Psoas muscle (tissue), 8 donors: ENCODE measurements around the gene CYP27B1. TPM values are rescaled to one million over a fixed set of nuclear protein-coding genes. Genes with fewer than 3 reads are reported as not detected.
A peak's percentile ranks its signal among the peaks of the same experiment; 100 is the strongest.

ENCODE experiments used
- ATAC-seq, 4 donors: fragments of 200-7000 bp; cut with Tn5 transposase; one replicate each; pipeline ENCODE4 v1.9.1; 2020; ENCODE audit warnings: moderate library complexity in 3 of 4, mild to moderate bottlenecking in 2 of 4
- DNase-seq, 2 donors: peaks; one replicate each; pipeline ENCODE4 v3.0.0-alpha.2; 2020
- H3K27ac ChIP-seq: fragments of 200-600 bp; one replicate; pipeline ENCODE4 v1.8.0; 2022
- H3K27me3 ChIP-seq, 3 donors: fragments of 200-600 bp in 1 of 3; one replicate each; pipeline versions ENCODE4 v1.6.1 to v1.8.0; 2013 to 2022; ENCODE audit warnings: low read length in 2 of 3, mild to moderate bottlenecking in 2 of 3, moderate library complexity in 1 of 3; ENCODE audit not compliant: insufficient read depth in 3 of 3
- H3K36me3 ChIP-seq, 2 donors: fragments of 200-600 bp in 1 of 2; one replicate each; pipeline versions ENCODE4 v1.6.1 to v1.8.0; 2013 to 2022; ENCODE audit warnings: low read depth in 1 of 2, mild to moderate bottlenecking in 1 of 2, moderate library complexity in 1 of 2; ENCODE audit not compliant: insufficient read depth in 1 of 2
- H3K4me1 ChIP-seq: fragments of 200-600 bp; one replicate; pipeline ENCODE4 v1.8.0; 2022
- H3K4me3 ChIP-seq: fragments of 200-600 bp; one replicate; pipeline ENCODE4 v1.8.0; 2022; ENCODE audit warnings: mild to moderate bottlenecking
- H3K9me3 ChIP-seq: fragments of 200-600 bp; one replicate; pipeline ENCODE4 v1.8.0; 2022
- WGBS, 3 donors: extraction: QIAGEN DNeasy Blood & Tissue Kit; methylation state at CpG; one replicate each; pipeline versions ENCODE4 v1.1.6 to v1.1.7; 2013; 5-methylcytosine and 5-hydroxymethylcytosine counted together
- intact Hi-C, 2 donors: fragments of 100-400 bp; cut with DNase I; formaldehyde crosslinking; loops; one replicate each; pipeline versions ENCODE4 v1.11.0 to v1.14.2; 2022
- polyA plus RNA-seq, 3 donors: library from polyadenylated mRNA; stranded (reverse); fragments of 200-250 nt; gene quantifications; one replicate each; pipeline ENCODE4 v1.2.3, GENCODE V29; 2013
- total RNA-seq, 4 donors: library from RNA; stranded (reverse); fragmentation: NEBNext Ultra II Directional in 2 of 4; extraction: Animal tissue kit (Norgen Biotek cat#: 25700) in 2 of 4; gene quantifications; one replicate each; pipeline versions ENCODE4 v1.2.1 to v1.2.4, GENCODE V29; 2021 to 2023
- TF ChIP-seq, protein P1 (sequence below): fragments of 200-600 bp; IDR thresholded peaks from one replicate; pipeline ENCODE4 v1.8.0; 2022; ENCODE audit warnings: antibody characterized with exemption
- donor health status: healthy with polysubstance abuse.
- donor health status: DM: no; HTN: no; CAD: no; lungs with moderate emphysema.
- donor health status: Bipolar disorder and iron deficiency.
- donor health status: healthy.
- donor health status: DM: yes; HTN: yes; CAD: no.
- donor health status: DM: no; HTN: no; CAD: no.
- donor health status: DM: no; HTN: no; CAD: no.
- donor health status: DM: yes; HTN: yes; CAD: no.

CYP27B1 gene
- total and polyA plus RNA-seq, 7 donors = 0.06 to 0.54 (median 0.42) TPM; not detected in 2

DNA sequence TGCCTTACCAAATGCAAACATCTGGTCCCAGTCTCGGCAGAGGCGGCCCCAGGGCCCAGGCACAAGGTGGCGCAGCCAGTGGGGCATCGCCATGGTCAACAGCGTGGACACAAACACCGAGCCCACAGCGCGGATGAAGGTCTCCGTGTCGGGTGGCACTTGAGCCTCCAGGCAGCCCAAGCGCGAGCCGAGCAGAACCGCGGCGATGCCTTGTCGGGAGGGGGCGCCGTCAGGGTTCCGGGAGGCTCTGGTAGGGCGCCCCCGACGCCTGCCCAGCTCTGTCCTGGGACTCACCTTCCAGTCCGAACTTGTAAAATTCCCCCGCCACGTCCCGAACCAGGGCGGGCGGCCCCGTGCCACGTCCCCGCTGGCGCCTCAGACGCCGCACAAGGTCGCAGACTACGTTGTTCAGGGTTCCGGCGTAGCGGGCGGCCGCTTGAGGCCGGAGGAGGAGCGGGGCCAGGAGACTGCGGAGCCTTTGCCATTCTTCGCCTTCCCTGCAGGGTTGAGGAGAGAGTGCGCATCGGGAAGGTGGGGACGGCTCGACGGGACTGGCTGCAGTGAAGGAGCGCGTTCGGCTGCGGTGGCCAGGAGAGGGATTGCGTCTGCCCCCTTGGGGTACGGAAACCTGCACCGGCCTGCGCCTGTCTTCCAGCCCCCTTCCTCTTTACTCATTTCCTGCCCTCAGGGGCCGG lies 1.7 kb downstream of the CYP27B1 start:
- Histone ChIP-seq H3K27me3 (peaks cover 0 to 54% (median 29%) of the 10 kb centered on the region in 3 donors), H3K36me3 (peaks cover 7 to 25% of the 10 kb centered on the region in 2 donors), H3K27ac (no peak overlapping the region), H3K4me3 (peak overlapping the region; percentile 51), H3K4me1 (peaks cover 18% of the 10 kb centered on the region), H3K9me3 (no peaks in the 10 kb centered on the region)
- intact Hi-C loops = no loop called here
- ATAC-seq = peak; percentile 34 to 62 (median 44)
- DNase-seq = peak; percentile 38 to 63
- TF ChIP-seq, protein P1, sequence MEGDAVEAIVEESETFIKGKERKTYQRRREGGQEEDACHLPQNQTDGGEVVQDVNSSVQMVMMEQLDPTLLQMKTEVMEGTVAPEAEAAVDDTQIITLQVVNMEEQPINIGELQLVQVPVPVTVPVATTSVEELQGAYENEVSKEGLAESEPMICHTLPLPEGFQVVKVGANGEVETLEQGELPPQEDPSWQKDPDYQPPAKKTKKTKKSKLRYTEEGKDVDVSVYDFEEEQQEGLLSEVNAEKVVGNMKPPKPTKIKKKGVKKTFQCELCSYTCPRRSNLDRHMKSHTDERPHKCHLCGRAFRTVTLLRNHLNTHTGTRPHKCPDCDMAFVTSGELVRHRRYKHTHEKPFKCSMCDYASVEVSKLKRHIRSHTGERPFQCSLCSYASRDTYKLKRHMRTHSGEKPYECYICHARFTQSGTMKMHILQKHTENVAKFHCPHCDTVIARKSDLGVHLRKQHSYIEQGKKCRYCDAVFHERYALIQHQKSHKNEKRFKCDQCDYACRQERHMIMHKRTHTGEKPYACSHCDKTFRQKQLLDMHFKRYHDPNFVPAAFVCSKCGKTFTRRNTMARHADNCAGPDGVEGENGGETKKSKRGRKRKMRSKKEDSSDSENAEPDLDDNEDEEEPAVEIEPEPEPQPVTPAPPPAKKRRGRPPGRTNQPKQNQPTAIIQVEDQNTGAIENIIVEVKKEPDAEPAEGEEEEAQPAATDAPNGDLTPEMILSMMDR = no peak
- WGBS, 3 donors = 1 to 2% (median 1%) methylated on average over 51 to 60 of the region's 60 CpGs

DNA sequence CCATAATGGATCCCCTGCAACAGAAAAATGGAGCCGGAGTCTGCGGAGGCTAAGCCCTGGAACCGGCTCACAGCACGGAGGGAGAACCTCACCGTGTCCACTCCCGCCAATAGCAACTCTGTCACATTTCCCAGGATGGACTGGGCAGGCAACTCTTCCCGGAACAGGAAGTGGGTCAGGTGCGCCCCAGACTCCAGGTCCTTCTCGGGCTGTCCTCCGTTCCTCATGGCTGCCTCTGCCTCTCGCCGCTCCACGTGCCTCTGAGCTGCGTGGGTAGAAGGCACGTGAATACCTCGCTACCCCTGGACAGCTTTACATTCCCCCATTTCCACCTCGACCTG lies 2.2 kb downstream of the CYP27B1 start:
- no peak for ATAC-seq
- intact Hi-C loops = no loop called here
- TF ChIP-seq, protein P1 = no peak
- 19 to 21% (median 20%) methylated on average over 15 to 17 of the region's 17 CpGs for WGBS, 3 donors
- Histone ChIP-seq H3K4me3 (peak overlapping the region; percentile 51), H3K4me1 (peaks cover 18% of the 10 kb centered on the region), H3K36me3 (peaks cover 3 to 20% of the 10 kb centered on the region in 2 donors), H3K27me3 (peaks cover 0 to 54% (median 29%) of the 10 kb centered on the region in 3 donors), H3K27ac (no peak overlapping the region), H3K9me3 (no peaks in the 10 kb centered on the region)
- no peak for DNase-seq

- Histone ChIP-seq H3K9me3 (no peaks in the 10 kb centered on the region), H3K4me1 (peaks cover 18% of the 10 kb centered on the region), H3K27me3 (peaks cover 0 to 54% (median 29%) of the 10 kb centered on the region in 3 donors), H3K4me3 (no peak overlapping the region), H3K36me3 (peaks cover 0 to 16% of the 10 kb centered on the region in 2 donors), H3K27ac (no peak overlapping the region)
- DNase-seq (no peak), ATAC-seq (no peak)
- 65 to 75% (median 73%) methylated on average over 6 of the region's 6 CpGs for WGBS, 3 donors
- TF ChIP-seq, protein P1 = no peak
- intact Hi-C loops = no loop called here
Observed at GRCh38 chr12:57763881-57764661, 2.8 kb downstream of the CYP27B1 start.

GRCh38 chr12:57762463-57762862 lies 4.4 kb downstream of the CYP27B1 start:
- WGBS, 3 donors = 85 to 92% (median 91%) methylated on average over 2 of the region's 2 CpGs
- DNase-seq = no peak
- peaks cover 0 to 54% (median 29%) of the 10 kb centered on the region in 3 donors for H3K27me3 ChIP-seq
- TF ChIP-seq, protein P1 = no peak
- H3K36me3 ChIP-seq = peaks cover 0 to 18% of the 10 kb centered on the region in 2 donors
- H3K4me1 ChIP-seq = peaks cover 18% of the 10 kb centered on the region
- no peak overlapping the region for H3K27ac ChIP-seq
- ATAC-seq = no peak
- intact Hi-C loops = no loop called here
- H3K4me3 ChIP-seq = no peak overlapping the region
- no peaks in the 10 kb centered on the region for H3K9me3 ChIP-seq
